ENCODE measurements around the gene KRTAP10-12. TPM values are rescaled to one million over a fixed set of nuclear protein-coding genes. Genes with fewer than 3 reads are reported as not detected.
A peak's percentile ranks its signal among the peaks of the same experiment; 100 is the strongest.

KRTAP10-12 gene
- total and polyA plus RNA-seq, 2 of the 13 experiments (the other 11 are each of a cell fraction or from before 2014, with no cell fraction given) = not detected

DNA sequence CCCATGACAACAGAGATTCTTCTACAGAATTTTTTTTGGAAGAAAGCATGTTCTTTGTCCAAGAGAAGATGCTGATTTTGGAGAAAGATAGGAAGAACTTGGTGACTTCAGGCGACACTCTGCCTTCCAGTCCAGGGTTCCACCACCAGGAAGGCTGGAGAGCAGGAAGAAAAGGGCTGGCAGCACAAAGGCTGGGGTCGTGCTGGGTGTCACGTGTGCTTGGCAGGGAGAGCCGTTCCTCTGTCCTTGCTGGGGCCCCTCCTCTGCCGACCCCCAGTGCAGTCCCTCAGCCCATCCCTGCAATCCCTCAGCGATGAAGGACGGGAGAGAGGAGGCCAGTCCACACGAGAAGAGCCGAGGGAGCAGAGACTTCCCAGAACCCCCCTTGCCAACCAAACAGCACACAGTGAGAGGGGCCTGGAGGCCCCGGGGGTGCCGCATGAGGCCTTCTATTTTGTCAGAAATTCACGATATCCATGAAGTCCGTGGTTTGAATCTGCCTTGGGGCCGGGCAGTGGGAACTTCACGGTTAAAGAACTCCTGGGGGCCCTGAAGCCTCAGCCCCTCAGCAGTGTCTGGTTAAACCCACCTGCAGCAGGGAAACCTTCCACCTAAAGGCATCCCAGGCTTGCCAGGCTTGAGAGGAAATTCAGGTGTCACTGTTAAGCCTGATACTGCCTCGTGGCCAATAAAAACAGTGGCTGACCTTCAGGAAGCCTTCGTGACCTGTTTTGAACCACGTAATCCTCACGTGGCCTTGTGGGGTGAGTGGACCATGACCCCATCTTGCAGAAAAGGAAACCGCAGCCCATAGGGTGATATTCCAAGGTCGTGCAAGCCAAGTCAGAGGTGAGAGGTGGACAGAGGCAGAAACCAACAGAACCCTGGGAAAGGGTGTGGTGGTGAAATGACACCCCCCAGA, 3.4 kb downstream of the KRTAP10-12 start (continued):
- TF ChIP-seq, protein P1, sequence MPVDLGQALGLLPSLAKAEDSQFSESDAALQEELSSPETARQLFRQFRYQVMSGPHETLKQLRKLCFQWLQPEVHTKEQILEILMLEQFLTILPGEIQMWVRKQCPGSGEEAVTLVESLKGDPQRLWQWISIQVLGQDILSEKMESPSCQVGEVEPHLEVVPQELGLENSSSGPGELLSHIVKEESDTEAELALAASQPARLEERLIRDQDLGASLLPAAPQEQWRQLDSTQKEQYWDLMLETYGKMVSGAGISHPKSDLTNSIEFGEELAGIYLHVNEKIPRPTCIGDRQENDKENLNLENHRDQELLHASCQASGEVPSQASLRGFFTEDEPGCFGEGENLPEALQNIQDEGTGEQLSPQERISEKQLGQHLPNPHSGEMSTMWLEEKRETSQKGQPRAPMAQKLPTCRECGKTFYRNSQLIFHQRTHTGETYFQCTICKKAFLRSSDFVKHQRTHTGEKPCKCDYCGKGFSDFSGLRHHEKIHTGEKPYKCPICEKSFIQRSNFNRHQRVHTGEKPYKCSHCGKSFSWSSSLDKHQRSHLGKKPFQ (CRISPR knock-in tag; IDR thresholded peaks at IDR 0.05; ENCODE audit: insufficient replicate concordance) = no peak
- TF ChIP-seq, protein P2, sequence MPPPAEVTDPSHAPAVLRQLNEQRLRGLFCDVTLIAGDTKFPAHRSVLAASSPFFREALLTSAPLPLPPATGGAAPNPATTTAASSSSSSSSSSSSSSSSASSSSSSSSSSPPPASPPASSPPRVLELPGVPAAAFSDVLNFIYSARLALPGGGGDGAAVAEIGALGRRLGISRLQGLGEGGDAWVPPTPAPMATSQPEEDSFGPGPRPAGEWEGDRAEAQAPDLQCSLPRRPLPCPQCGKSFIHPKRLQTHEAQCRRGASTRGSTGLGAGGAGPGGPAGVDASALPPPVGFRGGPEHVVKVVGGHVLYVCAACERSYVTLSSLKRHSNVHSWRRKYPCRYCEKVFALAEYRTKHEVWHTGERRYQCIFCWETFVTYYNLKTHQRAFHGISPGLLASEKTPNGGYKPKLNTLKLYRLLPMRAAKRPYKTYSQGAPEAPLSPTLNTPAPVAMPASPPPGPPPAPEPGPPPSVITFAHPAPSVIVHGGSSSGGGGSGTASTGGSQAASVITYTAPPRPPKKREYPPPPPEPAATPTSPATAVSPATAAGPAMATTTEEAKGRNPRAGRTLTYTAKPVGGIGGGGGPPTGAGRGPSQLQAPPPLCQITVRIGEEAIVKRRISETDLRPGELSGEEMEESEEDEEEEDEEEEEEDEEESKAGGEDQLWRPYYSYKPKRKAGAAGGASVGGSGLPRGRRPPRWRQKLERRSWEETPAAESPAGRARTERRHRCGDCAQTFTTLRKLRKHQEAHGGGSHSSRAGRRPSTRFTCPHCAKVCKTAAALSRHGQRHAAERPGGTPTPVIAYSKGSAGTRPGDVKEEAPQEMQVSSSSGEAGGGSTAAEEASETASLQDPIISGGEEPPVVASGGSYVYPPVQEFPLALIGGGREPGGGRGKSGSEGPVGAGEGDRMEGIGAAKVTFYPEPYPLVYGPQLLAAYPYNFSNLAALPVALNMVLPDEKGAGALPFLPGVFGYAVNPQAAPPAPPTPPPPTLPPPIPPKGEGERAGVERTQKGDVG (CRISPR knock-in tag; IDR thresholded peaks at IDR 0.05; ENCODE audit: borderline replicate concordance) = no peak
- TF ChIP-seq, protein P3, sequence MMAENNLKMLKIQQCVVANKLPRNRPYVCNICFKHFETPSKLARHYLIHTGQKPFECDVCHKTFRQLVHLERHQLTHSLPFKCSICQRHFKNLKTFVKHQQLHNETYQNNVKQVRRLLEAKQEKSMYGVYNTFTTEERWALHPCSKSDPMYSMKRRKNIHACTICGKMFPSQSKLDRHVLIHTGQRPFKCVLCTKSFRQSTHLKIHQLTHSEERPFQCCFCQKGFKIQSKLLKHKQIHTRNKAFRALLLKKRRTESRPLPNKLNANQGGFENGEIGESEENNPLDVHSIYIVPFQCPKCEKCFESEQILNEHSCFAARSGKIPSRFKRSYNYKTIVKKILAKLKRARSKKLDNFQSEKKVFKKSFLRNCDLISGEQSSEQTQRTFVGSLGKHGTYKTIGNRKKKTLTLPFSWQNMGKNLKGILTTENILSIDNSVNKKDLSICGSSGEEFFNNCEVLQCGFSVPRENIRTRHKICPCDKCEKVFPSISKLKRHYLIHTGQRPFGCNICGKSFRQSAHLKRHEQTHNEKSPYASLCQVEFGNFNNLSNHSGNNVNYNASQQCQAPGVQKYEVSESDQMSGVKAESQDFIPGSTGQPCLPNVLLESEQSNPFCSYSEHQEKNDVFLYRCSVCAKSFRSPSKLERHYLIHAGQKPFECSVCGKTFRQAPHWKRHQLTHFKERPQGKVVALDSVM (CRISPR knock-in tag; IDR thresholded peaks at IDR 0.05) = no peak
- TF ChIP-seq JUNB (CRISPR knock-in tag; IDR thresholded peaks at IDR 0.05; ENCODE audit: borderline replicate concordance) = no peak
- no peak for TF ChIP-seq TCF7 (IDR thresholded peaks at IDR 0.05; ENCODE audit: low read depth)
- TF ChIP-seq SRF (IDR thresholded peaks at IDR 0.05; ENCODE audit: low read depth, low read length) = no peak
- no peak for TF ChIP-seq GATA4 (IDR thresholded peaks at IDR 0.05; ENCODE audit: borderline replicate concordance, low read depth)
- TF ChIP-seq NFKB2 (CRISPR knock-in tag; IDR thresholded peaks at IDR 0.05; ENCODE audit: borderline replicate concordance) = no peak
- TF ChIP-seq, protein P4, sequence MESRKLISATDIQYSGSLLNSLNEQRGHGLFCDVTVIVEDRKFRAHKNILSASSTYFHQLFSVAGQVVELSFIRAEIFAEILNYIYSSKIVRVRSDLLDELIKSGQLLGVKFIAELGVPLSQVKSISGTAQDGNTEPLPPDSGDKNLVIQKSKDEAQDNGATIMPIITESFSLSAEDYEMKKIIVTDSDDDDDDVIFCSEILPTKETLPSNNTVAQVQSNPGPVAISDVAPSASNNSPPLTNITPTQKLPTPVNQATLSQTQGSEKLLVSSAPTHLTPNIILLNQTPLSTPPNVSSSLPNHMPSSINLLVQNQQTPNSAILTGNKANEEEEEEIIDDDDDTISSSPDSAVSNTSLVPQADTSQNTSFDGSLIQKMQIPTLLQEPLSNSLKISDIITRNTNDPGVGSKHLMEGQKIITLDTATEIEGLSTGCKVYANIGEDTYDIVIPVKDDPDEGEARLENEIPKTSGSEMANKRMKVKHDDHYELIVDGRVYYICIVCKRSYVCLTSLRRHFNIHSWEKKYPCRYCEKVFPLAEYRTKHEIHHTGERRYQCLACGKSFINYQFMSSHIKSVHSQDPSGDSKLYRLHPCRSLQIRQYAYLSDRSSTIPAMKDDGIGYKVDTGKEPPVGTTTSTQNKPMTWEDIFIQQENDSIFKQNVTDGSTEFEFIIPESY (CRISPR knock-in tag; IDR thresholded peaks at IDR 0.05) = no peak
- no peak for TF ChIP-seq NKX3-1 (CRISPR knock-in tag; IDR thresholded peaks at IDR 0.05)
- TF ChIP-seq CHD2 (IDR thresholded peaks at IDR 0.05; ENCODE audit: low read depth, low read length) = no peak
- peak; percentile 26; the same call in 1 of the 2 replicates for TF ChIP-seq ZNF607 (CRISPR knock-in tag; IDR thresholded peaks at IDR 0.05; ENCODE audit: borderline replicate concordance)
- TF ChIP-seq POLR2A (IDR thresholded peaks at IDR 0.05; ENCODE audit: insufficient read depth in 1 of 2, low read depth in 2 of 2, low read length in 2 of 2) = no peak
- TF ChIP-seq TCF7L2 (IDR thresholded peaks at IDR 0.05; ENCODE audit: low read depth, low read length) = no peak
- no peak for TF ChIP-seq ZNF20 (CRISPR knock-in tag; IDR thresholded peaks at IDR 0.05)
- TF ChIP-seq LCORL (IDR thresholded peaks at IDR 0.05) = no peak
- TF ChIP-seq LCORL (CRISPR knock-in tag; IDR thresholded peaks at IDR 0.05) = peak; percentile 64; the same call in 1 of the 2 replicates
- no peak for TF ChIP-seq ZC3H13 (CRISPR knock-in tag; IDR thresholded peaks at IDR 0.05)
- TF ChIP-seq, protein P5, sequence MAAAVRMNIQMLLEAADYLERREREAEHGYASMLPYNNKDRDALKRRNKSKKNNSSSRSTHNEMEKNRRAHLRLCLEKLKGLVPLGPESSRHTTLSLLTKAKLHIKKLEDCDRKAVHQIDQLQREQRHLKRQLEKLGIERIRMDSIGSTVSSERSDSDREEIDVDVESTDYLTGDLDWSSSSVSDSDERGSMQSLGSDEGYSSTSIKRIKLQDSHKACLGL (CRISPR knock-in tag; IDR thresholded peaks at IDR 0.05) = no peak
- TF ChIP-seq MXD4 (CRISPR knock-in tag; IDR thresholded peaks at IDR 0.05) = 0 out of 2 replicates have a peak, but pooled peaks have one; percentile 13
